HG03039 (cell line): ENCODE results near the gene PRKAG2.
"Not testable (repeated sequence)": the region's sequence is repeated elsewhere in the genome, so short reads cannot be mapped to it uniquely, and the experiment has no call there.

Experiments
- ATAC-seq: cut with Tn5 transposase; IDR thresholded peaks from one replicate; pipeline ENCODE4 v1.9.1; 2021; ENCODE audit warnings: mild to moderate bottlenecking, moderate library complexity; ENCODE audit not compliant: unreplicated experiment

The PRKAG2 gene

GRCh38 chr7:151790830-151791620, 85.9 kb downstream of the PRKAG2 start:
- ATAC-seq: no peak

- no peak for ATAC-seq
Measured at GRCh38 chr7:151790095-151790829, 86.7 kb downstream of the PRKAG2 start.

- no peak for ATAC-seq
Measured at GRCh38 chr7:151789380-151789947, 87.5 kb downstream of the PRKAG2 start.

- ATAC-seq: no peak
Measured at GRCh38 chr7:151787348-151787747, 89.6 kb downstream of the PRKAG2 start.

GRCh38 chr7:151786936-151787335, 90.0 kb downstream of the PRKAG2 start:
- no peak for ATAC-seq

- no peak for ATAC-seq
Measured at GRCh38 chr7:151786241-151786640, 90.7 kb downstream of the PRKAG2 start.

GRCh38 chr7:151785681-151785965, 91.3 kb downstream of the PRKAG2 start:
- ATAC-seq: no peak

GRCh38 chr7:151784853-151785680, 91.8 kb downstream of the PRKAG2 start:
- ATAC-seq: no peak

GRCh38 chr7:151783958-151784575, 92.8 kb downstream of the PRKAG2 start:
- ATAC-seq: no peak

- peak; percentile 80 for ATAC-seq
Measured at GRCh38 chr7:151782598-151783448, 94.1 kb downstream of the PRKAG2 start.

GRCh38 chr7:151782256-151782597, 94.7 kb downstream of the PRKAG2 start:
- ATAC-seq: not testable (repeated sequence)

GRCh38 chr7:151781161-151781845, 95.6 kb downstream of the PRKAG2 start:
- ATAC-seq: no peak

GRCh38 chr7:151780631-151781030, 96.3 kb downstream of the PRKAG2 start:
- no peak for ATAC-seq

GRCh38 chr7:151779678-151780077, 97.2 kb downstream of the PRKAG2 start:
- no peak for ATAC-seq

GRCh38 chr7:151779255-151779654, 97.7 kb downstream of the PRKAG2 start:
- no peak for ATAC-seq

- no peak for ATAC-seq
Measured at GRCh38 chr7:151777908-151778670, 98.8 kb downstream of the PRKAG2 start.

- no peak for ATAC-seq
Measured at GRCh38 chr7:151777495-151777880, 99.4 kb downstream of the PRKAG2 start.

GRCh38 chr7:151776876-151777494, 99.9 kb downstream of the PRKAG2 start:
- ATAC-seq: no peak
